GDM1 (cell line): Measurements from ENCODE around the gene HTT.

Source experiments
- DNase-seq: peaks from one replicate; lab custom pipeline; 2025; lab: John Stamatoyannopoulos, UW

The HTT gene

DNA sequence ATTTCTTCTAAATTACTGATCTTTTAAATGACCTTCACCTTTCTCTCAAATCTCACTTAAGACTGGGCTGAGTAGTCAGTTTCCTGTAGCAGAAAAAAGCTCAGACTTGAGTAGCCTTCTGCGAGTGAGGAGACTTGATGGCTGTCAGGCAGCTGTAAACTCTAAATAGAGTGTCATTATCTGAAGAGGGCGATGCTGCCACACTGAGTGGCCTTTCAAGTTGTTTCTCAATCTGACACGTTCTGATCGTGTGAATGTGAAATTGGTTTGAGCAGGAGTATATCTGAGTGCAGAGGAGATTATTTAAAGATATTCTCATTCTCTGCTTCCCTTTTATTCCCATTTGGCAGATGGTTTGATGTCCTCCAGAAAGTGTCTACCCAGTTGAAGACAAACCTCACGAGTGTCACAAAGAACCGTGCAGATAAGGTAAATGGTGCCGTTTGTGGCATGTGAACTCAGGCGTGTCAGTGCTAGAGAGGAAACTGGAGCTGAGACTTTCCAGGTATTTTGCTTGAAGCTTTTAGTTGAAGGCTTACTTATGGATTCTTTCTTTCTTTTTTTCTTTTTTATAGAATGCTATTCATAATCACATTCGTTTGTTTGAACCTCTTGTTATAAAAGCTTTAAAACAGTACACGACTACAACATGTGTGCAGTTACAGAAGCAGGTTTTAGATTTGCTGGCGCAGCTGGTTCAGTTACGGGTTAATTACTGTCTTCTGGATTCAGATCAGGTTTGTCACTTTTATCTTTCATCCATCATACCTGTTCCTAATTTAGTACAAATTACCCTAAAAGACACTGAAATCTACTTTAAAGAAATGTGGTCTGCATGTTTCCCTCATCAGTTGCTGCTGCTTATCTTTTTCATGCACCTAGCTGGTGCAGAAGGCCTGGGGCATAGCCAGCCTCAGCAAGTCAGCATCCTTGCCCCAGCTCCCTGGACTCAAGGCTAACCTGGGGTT lies 100.2 kb downstream of the HTT start:
- no peak for DNase-seq

- DNase-seq = no peak
Measured at GRCh38 chr4:3176367-3177229, 102.1 kb downstream of the HTT start.

DNA sequence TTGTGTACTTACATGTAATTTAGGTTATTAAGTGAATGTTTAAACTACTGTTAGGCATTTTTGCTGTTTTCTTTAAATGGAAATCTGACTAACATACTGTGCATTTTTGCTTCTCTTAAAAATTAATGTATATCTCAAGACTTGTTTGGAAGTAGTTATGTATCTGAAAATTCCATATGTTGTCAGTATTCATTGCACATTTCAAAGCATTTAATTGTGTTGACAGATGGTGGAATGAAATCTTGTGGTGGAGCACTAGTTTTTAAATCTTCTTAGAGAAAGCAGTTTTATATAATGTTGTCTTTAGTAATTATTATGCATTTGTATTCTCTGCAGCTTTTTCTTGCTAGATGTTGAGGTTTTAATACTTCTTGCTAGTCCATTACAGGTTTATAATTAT lies 102.9 kb downstream of the HTT start:
- DNase-seq = no peak

DNA sequence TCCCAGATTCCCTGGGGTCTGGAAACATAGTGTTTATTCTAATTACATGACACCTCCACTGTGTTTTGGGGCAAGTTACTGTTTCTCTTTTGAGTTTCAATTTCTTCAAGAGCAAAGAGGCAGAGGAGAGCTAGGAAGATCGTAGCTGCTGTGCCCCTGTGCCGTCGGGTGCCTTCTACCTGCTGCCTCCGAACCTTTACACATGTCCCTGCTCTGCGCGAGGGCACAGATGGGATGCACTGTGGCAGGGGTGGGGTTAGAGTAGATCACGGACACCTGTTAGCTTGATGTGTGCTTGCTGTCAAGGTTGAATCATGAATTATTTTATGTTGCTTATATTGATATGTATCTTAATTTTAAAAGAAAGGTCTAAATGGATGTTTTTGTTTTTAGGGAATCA lies 103.4 kb downstream of the HTT start:
- DNase-seq = no peak

- no peak for DNase-seq
Measured at GRCh38 chr4:3178351-3178750, 103.9 kb downstream of the HTT start.

DNA sequence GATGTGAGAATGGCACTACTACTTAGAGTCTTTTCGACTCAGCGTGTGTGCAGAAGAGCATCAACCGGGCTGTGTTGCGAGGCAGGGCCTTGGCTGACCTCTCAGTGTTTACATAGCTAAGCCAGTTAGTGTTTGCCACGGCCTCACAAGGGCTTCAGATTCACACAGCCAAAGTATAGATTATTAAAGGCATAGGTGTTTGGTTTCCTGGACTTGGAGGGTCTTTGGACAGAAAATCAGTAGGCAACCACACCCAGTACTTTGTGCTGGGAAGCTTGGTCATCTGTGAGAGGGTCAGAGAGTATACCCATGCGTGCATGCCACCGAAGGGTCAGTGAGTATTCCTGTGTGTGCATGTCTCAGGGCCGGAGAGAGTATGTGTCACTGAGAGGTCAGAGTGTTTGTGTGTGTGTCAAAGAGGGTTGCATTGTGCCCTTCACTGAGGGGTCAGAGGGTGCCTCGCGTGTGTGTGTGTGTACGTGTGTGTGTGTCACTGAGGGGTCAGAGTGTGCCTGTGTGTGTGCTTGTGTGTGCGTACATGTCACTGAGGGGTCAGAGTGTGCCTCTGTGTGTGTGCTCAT lies 104.7 kb downstream of the HTT start:
- DNase-seq = no peak

GRCh38 chr4:3183008-3183407 lies 108.5 kb downstream of the HTT start:
- DNase-seq = no peak

- no peak for DNase-seq
Measured at GRCh38 chr4:3184725-3185124, 110.2 kb downstream of the HTT start.

GRCh38 chr4:3186609-3187008 lies 112.1 kb downstream of the HTT start:
- no peak for DNase-seq

GRCh38 chr4:3188118-3188517 lies 113.6 kb downstream of the HTT start:
- no peak for DNase-seq

- DNase-seq = no peak
Measured at GRCh38 chr4:3189459-3189858, 115.0 kb downstream of the HTT start.

GRCh38 chr4:3190549-3190948 lies 116.1 kb downstream of the HTT start:
- DNase-seq = no peak

DNA sequence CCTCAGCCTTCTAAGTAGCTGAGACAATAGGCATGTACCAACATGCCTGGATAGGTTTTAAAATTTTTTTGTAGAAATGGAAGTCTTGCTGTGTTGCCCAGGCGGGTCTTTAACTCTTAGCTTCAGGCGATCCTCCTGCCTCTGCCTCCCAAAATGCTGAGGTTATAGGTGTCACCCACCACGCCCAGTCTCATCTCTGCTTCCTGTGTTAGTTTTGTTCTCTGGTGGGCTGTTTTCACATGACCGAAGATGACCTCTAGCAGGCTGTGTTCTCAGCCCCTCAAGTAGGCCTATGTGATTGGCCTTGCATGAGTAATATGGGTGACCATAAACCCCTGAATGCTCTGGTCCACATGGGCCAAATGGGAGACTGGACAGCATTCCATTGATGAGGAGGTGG lies 117.7 kb downstream of the HTT start:
- no peak for DNase-seq

DNA sequence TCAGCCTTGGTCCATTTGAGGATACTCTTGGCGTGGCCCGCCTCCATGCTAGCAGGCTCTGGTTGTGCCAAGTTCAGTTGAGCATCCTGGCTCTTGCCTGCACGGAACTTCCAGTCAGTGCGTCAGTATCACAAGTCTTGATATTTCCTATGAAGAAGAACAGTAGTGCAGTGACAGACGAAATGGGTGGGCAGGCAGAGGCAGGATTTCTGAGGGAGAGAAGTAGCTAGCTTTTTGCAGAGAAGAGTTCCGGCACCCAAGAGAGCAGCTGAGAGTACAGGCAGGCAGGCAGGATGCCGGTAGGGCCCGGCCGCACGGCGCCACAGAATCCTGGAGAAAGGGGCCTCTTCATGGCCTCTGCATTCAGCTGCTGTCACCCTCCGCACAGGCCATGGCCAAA lies 118.3 kb downstream of the HTT start:
- DNase-seq = no peak

- DNase-seq = no peak
Measured at GRCh38 chr4:3193531-3194203, 119.2 kb downstream of the HTT start.

GRCh38 chr4:3196670-3197359 lies 122.3 kb downstream of the HTT start:
- DNase-seq = no peak

GRCh38 chr4:3197366-3198105 lies 123.1 kb downstream of the HTT start:
- DNase-seq = no peak

GRCh38 chr4:3198906-3199305 lies 124.4 kb downstream of the HTT start:
- DNase-seq = no peak

- no peak for DNase-seq
Measured at GRCh38 chr4:3199653-3200422, 125.4 kb downstream of the HTT start.
